IMR-90 (cell line): ENCODE results near the gene HGF.

ENCODE experiments used
- CTCF ChIP-seq: conservative IDR thresholded peaks from 2 replicates; pipeline ENCODE4 v1.5.1; 2012; ENCODE audit warnings: mild to moderate bottlenecking, low read depth, low read length, improper control_type of control experiment
- MAFK ChIP-seq: IDR thresholded peaks from 2 replicates; pipeline ENCODE4 v1.6.1; 2012; ENCODE audit warnings: low read depth, low read length, improper control_type of control experiment
- MXI1 ChIP-seq: IDR thresholded peaks from 2 replicates; pipeline ENCODE4 v1.6.1; 2012; ENCODE audit warnings: low read depth, mild to moderate bottlenecking, low read length, moderate library complexity, borderline replicate concordance
- POLR2A ChIP-seq: IDR thresholded peaks from 2 replicates; pipeline ENCODE4 v1.6.1; 2012; ENCODE audit warnings: mild to moderate bottlenecking, low read depth, low read length
- RCOR1 ChIP-seq: IDR thresholded peaks from 2 replicates; pipeline ENCODE4 v1.6.1; 2012; ENCODE audit warnings: mild to moderate bottlenecking, low read length, improper control_type of control experiment; ENCODE audit not compliant: insufficient replicate concordance
- RFX5 ChIP-seq: IDR thresholded peaks from 2 replicates; pipeline ENCODE4 v1.8.0; 2012; ENCODE audit warnings: low read depth, mild to moderate bottlenecking, low read length, moderate library complexity
- SMC3 ChIP-seq: fragments of 150-350 bp; IDR thresholded peaks from 2 replicates; pipeline ENCODE4 v1.6.1; 2016; ENCODE audit warnings: low read depth, mild to moderate bottlenecking, antibody characterized with exemption, low read length, moderate library complexity

GRCh38 chr7:81751619-81752317, 18.1 kb downstream of the HGF start:
- no peak for TF ChIP-seq CTCF
- TF ChIP-seq RFX5, result no peak
- TF ChIP-seq POLR2A, result no peak
- no peak for TF ChIP-seq SMC3
- TF ChIP-seq MAFK, result no peak
- TF ChIP-seq RCOR1, result no peak
- TF ChIP-seq MXI1, result no peak
